ENCODE measurements around the gene ECD. TPM values are rescaled to one million over a fixed set of nuclear protein-coding genes. Genes with fewer than 3 reads are reported as not detected.

Gene ECD
- total RNA-seq (10 to 100 TPM; 23.7 to 25.8 TPM), polyA plus RNA-seq (10 to 100 TPM in 1 of 2 donors, 1 to 10 TPM in 1; 9.9 to 10.8 TPM)
- long read RNA-seq, donor 1, transcript ECD-201 (14 exons, 3,069 nt): major isoform, 53 of 73 reads
- long read RNA-seq, donor 1, partial matches to known transcripts: 6 of 73 reads
- long read RNA-seq, donor 1, other reads (novel, unspliced or antisense): 14 of 73 reads
- long read RNA-seq, donor 2, transcript ECD-201 (14 exons, 3,069 nt): major isoform, 9 of 20 reads
- long read RNA-seq, donor 2, partial matches to known transcripts: 3 of 20 reads
- long read RNA-seq, donor 2, other reads (novel, unspliced or antisense): 8 of 20 reads

- WGBS, 2 donors: 0 to 1% methylated on average over 36 to 49 of the region's 49 CpGs
- no peaks in the 10 kb centered on the region for H3K9me3 ChIP-seq (ENCODE audit: control insufficient read depth, low read length)
- intact Hi-C loops (cut with DNase I): loop anchor here (5.0 to 10.0 kb wide), 2 partner anchors 71 to 73 kb away; partner anchors contain the start of gene P4HA1 (in 2 of the 2)
- H3K36me3 ChIP-seq (ENCODE audit: control insufficient read depth in 1 of 2, insufficient read depth in 2 of 2, low read length in 1 of 2): no peaks in the 10 kb centered on the region
- ATAC-seq (ENCODE audit: low FRiP score) (peak; percentile 98), DNase-seq (peak; percentile 97 to 98)
- H3K27me3 ChIP-seq (ENCODE audit: control insufficient read depth in 1 of 2, insufficient read depth in 2 of 2, low read length in 1 of 2): no peaks in the 10 kb centered on the region
- H3K4me3 ChIP-seq (ENCODE audit: low read length in 2 of 2): peak within 1 kb of the TSS; percentile 88 to 91
- H3K27ac ChIP-seq (ENCODE audit: low read depth in 1 of 2, low read length in 2 of 2): peak within 1 kb of the TSS; percentile 91 to 92
- H3K4me1 ChIP-seq (ENCODE audit: control insufficient read depth in 1 of 2, insufficient read depth in 2 of 2, low read length in 2 of 2): no peaks in the 10 kb centered on the region
Measured at GRCh38 chr10:73167783-73168464, at the start of gene ECD, which contains the start of gene FAM149B1. ECD (minus strand) TSS chr10:73168008; CDS start chr10:73163937, 4,071 bp downstream. FAM149B1 (plus strand) TSS chr10:73168119; CDS start chr10:73168340, 221 bp downstream.

- Histone ChIP-seq H3K36me3 (ENCODE audit: control insufficient read depth in 1 of 2, insufficient read depth in 2 of 2, low read length in 1 of 2) (peaks cover 4 to 5% of the 10 kb centered on the region in 2 donors), H3K27ac (ENCODE audit: low read depth in 1 of 2, low read length in 2 of 2) (no peak overlapping the region), H3K4me1 (ENCODE audit: control insufficient read depth in 1 of 2, insufficient read depth in 2 of 2, low read length in 2 of 2) (no peaks in the 10 kb centered on the region), H3K9me3 (ENCODE audit: control insufficient read depth, low read length) (no peaks in the 10 kb centered on the region), H3K4me3 (ENCODE audit: low read length in 2 of 2) (no peak overlapping the region), H3K27me3 (ENCODE audit: control insufficient read depth in 1 of 2, insufficient read depth in 2 of 2, low read length in 1 of 2) (no peaks in the 10 kb centered on the region)
- DNase-seq (no peak), ATAC-seq (ENCODE audit: low FRiP score) (no peak)
- 95% methylated on average over 1 of the region's 1 CpG for WGBS, 2 donors
- intact Hi-C loops (cut with DNase I): no loop called here
Measured at GRCh38 chr10:73215749-73216148, 47.9 kb upstream of the ECD start.

- Histone ChIP-seq H3K27me3 (ENCODE audit: control insufficient read depth in 1 of 2, insufficient read depth in 2 of 2, low read length in 1 of 2) (no peaks in the 10 kb centered on the region), H3K27ac (ENCODE audit: low read depth in 1 of 2, low read length in 2 of 2) (no peak overlapping the region), H3K4me1 (ENCODE audit: control insufficient read depth in 1 of 2, insufficient read depth in 2 of 2, low read length in 2 of 2) (no peaks in the 10 kb centered on the region), H3K9me3 (ENCODE audit: control insufficient read depth, low read length) (no peaks in the 10 kb centered on the region), H3K4me3 (ENCODE audit: low read length in 2 of 2) (no peak overlapping the region), H3K36me3 (ENCODE audit: control insufficient read depth in 1 of 2, insufficient read depth in 2 of 2, low read length in 1 of 2) (no peaks in the 10 kb centered on the region)
- WGBS, 2 donors: 86 to 91% methylated on average over 4 of the region's 4 CpGs
- DNase-seq: no peak
- ATAC-seq (ENCODE audit: low FRiP score): no peak
- intact Hi-C loops (cut with DNase I): no loop called here
Measured at GRCh38 chr10:73211106-73211811, 43.5 kb upstream of the ECD start.

GRCh38 chr10:73210395-73211105 is 42.7 kb upstream of the ECD start:
- H3K36me3 ChIP-seq (ENCODE audit: control insufficient read depth in 1 of 2, insufficient read depth in 2 of 2, low read length in 1 of 2): no peaks in the 10 kb centered on the region
- WGBS, 2 donors: 94 to 95% methylated on average over 3 of the region's 3 CpGs
- ATAC-seq (ENCODE audit: low FRiP score): no peak

GRCh38 chr10:73209705-73210104 is 41.9 kb upstream of the ECD start:
- ATAC-seq (ENCODE audit: low FRiP score): no peak
- WGBS, 2 donors: 50 to 52% methylated on average over 1 of the region's 1 CpG
- Histone ChIP-seq H3K27me3 (ENCODE audit: control insufficient read depth in 1 of 2, insufficient read depth in 2 of 2, low read length in 1 of 2) (no peaks in the 10 kb centered on the region), H3K4me3 (ENCODE audit: low read length in 2 of 2) (no peak overlapping the region), H3K4me1 (ENCODE audit: control insufficient read depth in 1 of 2, insufficient read depth in 2 of 2, low read length in 2 of 2) (no peaks in the 10 kb centered on the region), H3K9me3 (ENCODE audit: control insufficient read depth, low read length) (no peaks in the 10 kb centered on the region), H3K36me3 (ENCODE audit: control insufficient read depth in 1 of 2, insufficient read depth in 2 of 2, low read length in 1 of 2) (no peaks in the 10 kb centered on the region), H3K27ac (ENCODE audit: low read depth in 1 of 2, low read length in 2 of 2) (no peak overlapping the region)
- intact Hi-C loops (cut with DNase I): no loop called here
- no peak for DNase-seq

More at GRCh38 chr10:73210395-73211105, 42.7 kb upstream of the ECD start:
- H3K9me3 ChIP-seq (ENCODE audit: control insufficient read depth, low read length): no peaks in the 10 kb centered on the region
- H3K27me3 ChIP-seq (ENCODE audit: control insufficient read depth in 1 of 2, insufficient read depth in 2 of 2, low read length in 1 of 2): no peaks in the 10 kb centered on the region
- no peak overlapping the region for H3K4me3 ChIP-seq (ENCODE audit: low read length in 2 of 2)
- no peak overlapping the region for H3K27ac ChIP-seq (ENCODE audit: low read depth in 1 of 2, low read length in 2 of 2)
- DNase-seq: no peak
- intact Hi-C loops (cut with DNase I): no loop called here
- no peaks in the 10 kb centered on the region for H3K4me1 ChIP-seq (ENCODE audit: control insufficient read depth in 1 of 2, insufficient read depth in 2 of 2, low read length in 2 of 2)

GRCh38 chr10:73207883-73208282 is 40.1 kb upstream of the ECD start:
- Histone ChIP-seq H3K4me3 (ENCODE audit: low read length in 2 of 2) (no peak overlapping the region), H3K27me3 (ENCODE audit: control insufficient read depth in 1 of 2, insufficient read depth in 2 of 2, low read length in 1 of 2) (no peaks in the 10 kb centered on the region), H3K9me3 (ENCODE audit: control insufficient read depth, low read length) (no peaks in the 10 kb centered on the region), H3K27ac (ENCODE audit: low read depth in 1 of 2, low read length in 2 of 2) (no peak overlapping the region), H3K4me1 (ENCODE audit: control insufficient read depth in 1 of 2, insufficient read depth in 2 of 2, low read length in 2 of 2) (no peaks in the 10 kb centered on the region), H3K36me3 (ENCODE audit: control insufficient read depth in 1 of 2, insufficient read depth in 2 of 2, low read length in 1 of 2) (no peaks in the 10 kb centered on the region)
- DNase-seq (no peak), ATAC-seq (ENCODE audit: low FRiP score) (peak; percentile 33)
- intact Hi-C loops (cut with DNase I): no loop called here
- 94 to 96% methylated on average over 2 of the region's 2 CpGs for whole genome bisulfite sequencing, 2 donors

- H3K4me1 ChIP-seq (ENCODE audit: control insufficient read depth in 1 of 2, insufficient read depth in 2 of 2, low read length in 2 of 2): no peaks in the 10 kb centered on the region
- H3K9me3 ChIP-seq (ENCODE audit: control insufficient read depth, low read length): no peaks in the 10 kb centered on the region
- no peak overlapping the region for H3K27ac ChIP-seq (ENCODE audit: low read depth in 1 of 2, low read length in 2 of 2)
- no peak for DNase-seq
- no peaks in the 10 kb centered on the region for H3K36me3 ChIP-seq (ENCODE audit: control insufficient read depth in 1 of 2, insufficient read depth in 2 of 2, low read length in 1 of 2)
- H3K4me3 ChIP-seq (ENCODE audit: low read length in 2 of 2): no peak overlapping the region
- no peaks in the 10 kb centered on the region for H3K27me3 ChIP-seq (ENCODE audit: control insufficient read depth in 1 of 2, insufficient read depth in 2 of 2, low read length in 1 of 2)
- 98% methylated on average over 5 of the region's 5 CpGs for WGBS, 2 donors
- intact Hi-C loops (cut with DNase I): no loop called here
- no peak for ATAC-seq (ENCODE audit: low FRiP score)
Measured at GRCh38 chr10:73206385-73206784, 38.6 kb upstream of the ECD start.

- Histone ChIP-seq H3K27ac (ENCODE audit: low read depth in 1 of 2, low read length in 2 of 2) (no peak overlapping the region), H3K4me3 (ENCODE audit: low read length in 2 of 2) (no peak overlapping the region), H3K36me3 (ENCODE audit: control insufficient read depth in 1 of 2, insufficient read depth in 2 of 2, low read length in 1 of 2) (no peaks in the 10 kb centered on the region), H3K4me1 (ENCODE audit: control insufficient read depth in 1 of 2, insufficient read depth in 2 of 2, low read length in 2 of 2) (no peaks in the 10 kb centered on the region), H3K27me3 (ENCODE audit: control insufficient read depth in 1 of 2, insufficient read depth in 2 of 2, low read length in 1 of 2) (no peaks in the 10 kb centered on the region), H3K9me3 (ENCODE audit: control insufficient read depth, low read length) (no peaks in the 10 kb centered on the region)
- DNase-seq (no peak), ATAC-seq (ENCODE audit: low FRiP score) (no peak)
- 97% methylated on average over 1 of the region's 1 CpG for WGBS, 2 donors
- intact Hi-C loops (cut with DNase I): no loop called here
Measured at GRCh38 chr10:73205890-73206289, 38.1 kb upstream of the ECD start.

Data from aorta (tissue), 5 donors.